Keratinocyte (primary cell): ENCODE data around the gene TBC1D8. TPM values are rescaled to one million over a fixed set of nuclear protein-coding genes. Genes with fewer than 3 reads are reported as not detected.

Source experiments
- DNase-seq: peaks from one replicate; pipeline ENCODE4 v3.0.0-alpha.2; 2011; ENCODE audit warnings: low read depth, missing footprints, low spot score
- FAIRE-seq: peaks from 2 replicates; lab custom pipeline; 2011; peaks lifted over from hg19 to GRCh38; lab: Jason Lieb, UNC
- H2AFZ ChIP-seq: 2 replicates; pipeline ENCODE4 v1.6.0; 2012; ENCODE audit warnings: low read length, control low read depth, inconsistent platforms; ENCODE audit not compliant: control insufficient read depth
- H3K27ac ChIP-seq: 2 replicates; pipeline ENCODE4 v1.5.1; 2011; ENCODE audit warnings: low read length; ENCODE audit not compliant: control insufficient read depth, insufficient read depth
- H3K27me3 ChIP-seq: 3 replicates; pipeline ENCODE4 v1.6.0; 2011; ENCODE audit warnings: low read length; ENCODE audit not compliant: control insufficient read depth, insufficient read depth; ENCODE audit errors: extremely low read depth
- H3K36me3 ChIP-seq, 2 experiments: 2 replicates in 1 of 2; 3 replicates in 1 of 2; pipeline ENCODE4 v1.5.1; 2011; ENCODE audit warnings: low read length in 2 of 2, mild to moderate bottlenecking in 1 of 2; ENCODE audit not compliant: control insufficient read depth in 2 of 2, insufficient read depth in 2 of 2; ENCODE audit errors: extremely low read depth in 1 of 2
- H3K4me1 ChIP-seq: 3 replicates; pipeline ENCODE4 v1.5.1; 2011; ENCODE audit warnings: low read length; ENCODE audit not compliant: control insufficient read depth, insufficient read depth; ENCODE audit errors: extremely low read depth
- H3K4me2 ChIP-seq: 3 replicates; pipeline ENCODE4 v1.6.0; 2011; ENCODE audit warnings: low read depth, low read length; ENCODE audit not compliant: control insufficient read depth, insufficient read depth; ENCODE audit errors: extremely low read depth
- H3K4me3 ChIP-seq, 3 experiments: fragments of 200-600 bp in 1 of 3; sonication (generic) in 1 of 3; 2 replicates in 2 of 3; 3 replicates in 1 of 3; pipeline ENCODE4 v1.5.1; 2011 to 2016; ENCODE audit warnings: low read length in 3 of 3, mild to moderate bottlenecking in 3 of 3, control low read depth in 2 of 3, inconsistent platforms in 1 of 3, low read depth in 1 of 3, mixed read lengths in 1 of 3, mixed run types in 1 of 3, moderate library complexity in 1 of 3; ENCODE audit not compliant: control insufficient read depth in 2 of 3, insufficient read depth in 2 of 3; ENCODE audit errors: extremely low read depth in 1 of 3
- H3K79me2 ChIP-seq: 2 replicates; pipeline ENCODE4 v1.6.0; 2012; ENCODE audit warnings: low read length; ENCODE audit not compliant: control insufficient read depth, insufficient read depth
- H3K9ac ChIP-seq: 3 replicates; pipeline ENCODE4 v1.6.0; 2011; ENCODE audit warnings: low read length; ENCODE audit not compliant: control insufficient read depth, insufficient read depth; ENCODE audit errors: extremely low read depth
- H3K9me1 ChIP-seq: 3 replicates; pipeline ENCODE4 v1.6.0; 2011; ENCODE audit warnings: low read length; ENCODE audit not compliant: control insufficient read depth, insufficient read depth; ENCODE audit errors: extremely low read depth
- H3K9me3 ChIP-seq: 2 replicates; pipeline ENCODE4 v1.5.1; 2012; ENCODE audit warnings: low read depth, low read length; ENCODE audit not compliant: control insufficient read depth
- H4K20me1 ChIP-seq: 3 replicates; pipeline ENCODE4 v1.6.0; 2011; ENCODE audit warnings: low read length; ENCODE audit not compliant: control insufficient read depth, insufficient read depth; ENCODE audit errors: extremely low read depth
- EZH2 ChIP-seq: IDR thresholded peaks from one replicate; pipeline ENCODE4 v1.6.1; 2012; ENCODE audit warnings: inconsistent platforms, mild to moderate bottlenecking, low read length, moderate library complexity
- dilution Hi-C: fragments of 300-500 bp; cut with MboI; formaldehyde crosslinking; loops from one replicate; pipeline ENCODE4 v1.7.0; 2020; ENCODE audit warnings: low sequenced_read_pairs; ENCODE audit not compliant: extremely low pct_ligation_motif_present
- polyA plus RNA-seq, 5 experiments: library from polyadenylated mRNA; depleted of rRNA in 3 of 5; stranded (reverse) in 3 of 5; stranded (forward) in 1 of 5; unstranded in 1 of 5; fragments of >200 nt; gene quantifications; 1 replicate in 1 of 5; 2 replicates in 3 of 5; 3 replicates in 1 of 5; pipeline versions ENCODE4 v1.2.1 to v1.2.3, GENCODE V29; 2011 to 2012; ENCODE audit warnings: missing spikeins in 2 of 5, low read depth in 1 of 5, low replicate concordance in 1 of 5
- TF ChIP-seq, protein P1 (sequence below), 3 experiments: IDR thresholded peaks in 1 of 3; conservative IDR thresholded peaks in 1 of 3; optimal IDR thresholded peaks in 1 of 3; 2 replicates in 2 of 3; 3 replicates in 1 of 3; pipeline versions ENCODE3 to v1.5.1; 2011; ENCODE audit warnings: low read length in 3 of 3, mild to moderate bottlenecking in 3 of 3, moderate library complexity in 2 of 3, control low read depth in 1 of 3, inconsistent platforms in 1 of 3; ENCODE audit not compliant: insufficient read depth in 2 of 3; ENCODE audit errors: extremely low read depth in 1 of 3

TBC1D8 gene
- polyA plus RNA-seq, 1 donor (not counting 4 experiments of a cell fraction or from before 2014, with no cell fraction given): 13.8 TPM

DNA sequence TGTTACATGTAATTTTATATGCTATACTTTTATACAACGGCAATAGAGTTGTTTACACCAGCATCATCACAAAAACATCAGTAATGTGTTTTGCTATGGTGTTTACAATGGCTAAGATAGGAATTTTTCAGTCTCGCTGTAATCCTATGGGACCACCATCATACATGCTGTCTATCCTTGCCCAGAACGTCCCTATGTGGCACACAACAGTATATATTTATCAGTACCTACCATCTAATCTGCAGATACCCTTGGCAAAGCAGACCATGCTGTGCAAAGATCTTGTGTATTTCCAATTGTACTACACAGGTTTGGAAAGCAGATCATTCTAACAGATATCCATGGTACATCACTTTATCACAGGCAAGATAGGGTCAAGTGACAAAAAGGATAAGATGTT, 133.8 kb downstream of the TBC1D8 start:
- no peak overlapping the region for H2AFZ ChIP-seq
- no peaks in the 10 kb centered on the region for H3K9me3 ChIP-seq
- DNase-seq (no peak), FAIRE-seq (no peak)
- no peak overlapping the region for H3K4me2 ChIP-seq
- no peaks in the 10 kb centered on the region for H4K20me1 ChIP-seq
- H3K27ac ChIP-seq: no peak overlapping the region
- TF ChIP-seq EZH2: no peak
- TF ChIP-seq, protein P1, sequence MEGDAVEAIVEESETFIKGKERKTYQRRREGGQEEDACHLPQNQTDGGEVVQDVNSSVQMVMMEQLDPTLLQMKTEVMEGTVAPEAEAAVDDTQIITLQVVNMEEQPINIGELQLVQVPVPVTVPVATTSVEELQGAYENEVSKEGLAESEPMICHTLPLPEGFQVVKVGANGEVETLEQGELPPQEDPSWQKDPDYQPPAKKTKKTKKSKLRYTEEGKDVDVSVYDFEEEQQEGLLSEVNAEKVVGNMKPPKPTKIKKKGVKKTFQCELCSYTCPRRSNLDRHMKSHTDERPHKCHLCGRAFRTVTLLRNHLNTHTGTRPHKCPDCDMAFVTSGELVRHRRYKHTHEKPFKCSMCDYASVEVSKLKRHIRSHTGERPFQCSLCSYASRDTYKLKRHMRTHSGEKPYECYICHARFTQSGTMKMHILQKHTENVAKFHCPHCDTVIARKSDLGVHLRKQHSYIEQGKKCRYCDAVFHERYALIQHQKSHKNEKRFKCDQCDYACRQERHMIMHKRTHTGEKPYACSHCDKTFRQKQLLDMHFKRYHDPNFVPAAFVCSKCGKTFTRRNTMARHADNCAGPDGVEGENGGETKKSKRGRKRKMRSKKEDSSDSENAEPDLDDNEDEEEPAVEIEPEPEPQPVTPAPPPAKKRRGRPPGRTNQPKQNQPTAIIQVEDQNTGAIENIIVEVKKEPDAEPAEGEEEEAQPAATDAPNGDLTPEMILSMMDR (optimal IDR thresholded peaks at IDR 0.05 in 1 of 3, IDR thresholded peaks at IDR 0.05 in 1 of 3, conservative IDR thresholded peaks at IDR 0.05 in 1 of 3; ENCODE audit: extremely low read depth in 1 of 3, insufficient read depth in 2 of 3, low read length in 3 of 3): no peak
- dilution Hi-C loops: no loop called here
- peaks cover 1 to 10% of the 10 kb centered on the region in 2 experiments for H3K36me3 ChIP-seq
- no peaks in the 10 kb centered on the region for H3K79me2 ChIP-seq
- no peak overlapping the region for H3K9ac ChIP-seq
- H3K9me1 ChIP-seq: no peaks in the 10 kb centered on the region
- no peaks in the 10 kb centered on the region for H3K27me3 ChIP-seq
- no peaks in the 10 kb centered on the region for H3K4me1 ChIP-seq
- no peak overlapping the region for H3K4me3 ChIP-seq

DNA sequence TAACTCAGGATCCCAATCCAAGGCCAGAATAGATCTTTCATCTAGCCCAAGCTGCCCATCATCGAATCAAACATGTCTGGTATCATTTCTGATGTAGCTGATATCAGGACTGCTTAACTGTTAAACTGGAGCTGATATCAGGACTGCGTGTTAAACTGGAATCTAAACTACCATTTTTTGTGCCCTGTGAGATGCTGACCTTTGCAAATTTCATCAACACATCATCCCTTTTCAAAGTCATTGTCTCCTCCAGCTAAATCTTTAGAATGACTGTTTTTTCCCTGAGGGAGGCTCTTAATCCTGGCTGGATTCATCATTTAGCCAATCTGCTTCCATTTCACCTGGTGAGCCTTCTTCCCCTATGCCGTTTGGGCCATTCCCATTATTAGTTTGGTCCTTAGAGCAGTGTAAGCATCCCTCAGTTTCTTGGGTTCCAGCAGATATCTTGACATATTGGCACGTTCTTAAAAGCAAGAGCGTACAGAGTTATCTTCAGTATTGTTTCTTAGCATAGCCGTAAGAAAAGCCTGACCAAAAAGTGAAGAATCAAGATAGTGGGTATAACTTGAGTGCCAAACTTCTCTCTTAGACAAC, 136.8 kb downstream of the TBC1D8 start:
- no peaks in the 10 kb centered on the region for H3K9me1 ChIP-seq
- H3K4me2 ChIP-seq: no peak overlapping the region
- no peak overlapping the region for H3K27ac ChIP-seq
- peaks cover 0 to 7% of the 10 kb centered on the region in 2 experiments for H3K36me3 ChIP-seq
- H3K9ac ChIP-seq: no peak overlapping the region
- H3K9me3 ChIP-seq: no peaks in the 10 kb centered on the region
- no peaks in the 10 kb centered on the region for H4K20me1 ChIP-seq
- H2AFZ ChIP-seq: no peak overlapping the region
- no peak for TF ChIP-seq EZH2
- TF ChIP-seq, protein P1 (optimal IDR thresholded peaks at IDR 0.05 in 1 of 3, IDR thresholded peaks at IDR 0.05 in 1 of 3, conservative IDR thresholded peaks at IDR 0.05 in 1 of 3; ENCODE audit: extremely low read depth in 1 of 3, insufficient read depth in 2 of 3, low read length in 3 of 3): no peak
- dilution Hi-C loops: no loop called here
- DNase-seq (no peak), FAIRE-seq (no peak)
- H3K4me3 ChIP-seq: no peak overlapping the region
- no peaks in the 10 kb centered on the region for H3K4me1 ChIP-seq
- H3K79me2 ChIP-seq: no peaks in the 10 kb centered on the region
- no peaks in the 10 kb centered on the region for H3K27me3 ChIP-seq
